IMR-90 (cell line): ENCODE results near the gene LPAR1. TPM values are rescaled to one million over a fixed set of nuclear protein-coding genes. Genes with fewer than 3 reads are reported as not detected.

Source experiments
- ATAC-seq: fragments of 200-7000 bp; cut with Tn5 transposase; 2 replicates; pipeline ENCODE4 v1.9.1; 2020; ENCODE audit warnings: low read depth, mild to moderate bottlenecking, moderate library complexity
- BruUV-seq: library from RNA; stranded (reverse); fragments of 400-500 nt; replicated peaks from 2 replicates; lab custom pipeline; 2021; lab: Mats Ljungman, UMichigan
- CTCF ChIA-PET: fragments of 300-600 bp; formaldehyde crosslinking; extraction: SDS; loops from one replicate; lab custom pipeline; 2021; ENCODE audit warnings: antibody characterized with exemption; lab: Yijun Ruan, JAX
- POLR2A ChIA-PET: fragments of 300-600 bp; sonication (Branson Sonifier 250); formaldehyde crosslinking; loops from one replicate; lab custom pipeline; 2022; ENCODE audit warnings: antibody characterized with exemption; ENCODE audit not compliant: unreplicated experiment; lab: Charles Lee
- DNase-seq: peaks from one replicate; pipeline ENCODE4 v3.0.0; 2013
- H2AFZ ChIP-seq: replicated peaks from 2 replicates; pipeline ENCODE3; 2013; ENCODE audit warnings: low read length, mild to moderate bottlenecking; ENCODE audit not compliant: poor library complexity
- H2AK5ac ChIP-seq: 2 replicates; pipeline ENCODE4 v1.6.1; 2013; ENCODE audit warnings: low read depth, low read length, inconsistent platforms
- H2AK9ac ChIP-seq: replicated peaks from 2 replicates; pipeline ENCODE3; 2013; ENCODE audit warnings: mild to moderate bottlenecking, low read depth, low read length, moderate library complexity; ENCODE audit not compliant: poor library complexity
- H2BK120ac ChIP-seq: 2 replicates; pipeline ENCODE4 v1.6.1; 2013; ENCODE audit warnings: low read depth, low read length, inconsistent platforms
- H2BK15ac ChIP-seq: 3 replicates; pipeline ENCODE4 v1.6.1; 2013; ENCODE audit warnings: low read depth, low read length, inconsistent platforms
- H2BK20ac ChIP-seq: 2 replicates; pipeline ENCODE4 v1.6.1; 2013; ENCODE audit warnings: low read depth, mild to moderate bottlenecking, inconsistent platforms, low read length, moderate library complexity
- H2BK5ac ChIP-seq: 2 replicates; pipeline ENCODE4 v1.6.1; 2013; ENCODE audit warnings: mild to moderate bottlenecking, low read depth, low read length, inconsistent platforms; ENCODE audit not compliant: poor library complexity, severe bottlenecking
- H3K14ac ChIP-seq: replicated peaks from 2 replicates; pipeline ENCODE4 v1.6.1; 2013; ENCODE audit warnings: low read depth, low read length, inconsistent platforms
- H3K18ac ChIP-seq: 2 replicates; pipeline ENCODE4 v1.6.1; 2013; ENCODE audit warnings: low read depth, low read length, control low read depth
- H3K23ac ChIP-seq: 2 replicates; pipeline ENCODE4 v1.6.1; 2013; ENCODE audit warnings: low read depth, low read length, inconsistent platforms
- H3K27ac ChIP-seq: 2 replicates; pipeline ENCODE4 v1.5.1; 2013; ENCODE audit warnings: mild to moderate bottlenecking, control low read depth, low read length; ENCODE audit not compliant: insufficient read depth
- H3K27me3 ChIP-seq: 2 replicates; pipeline ENCODE4 v1.6.1; 2013; ENCODE audit warnings: low read length; ENCODE audit not compliant: control insufficient read depth, insufficient read depth
- H3K36me3 ChIP-seq: 2 replicates; pipeline ENCODE4 v1.6.1; 2013; ENCODE audit warnings: low read length, mixed read lengths; ENCODE audit not compliant: control insufficient read depth, insufficient read depth
- H3K4ac ChIP-seq: 2 replicates; pipeline ENCODE4 v1.6.1; 2013; ENCODE audit warnings: low read depth, low read length, inconsistent platforms
- H3K4me1 ChIP-seq: 2 replicates; pipeline ENCODE4 v1.6.1; 2013; ENCODE audit warnings: low read length, mixed read lengths; ENCODE audit not compliant: control insufficient read depth, insufficient read depth
- H3K4me2 ChIP-seq: 2 replicates; pipeline ENCODE4 v1.6.1; 2013; ENCODE audit warnings: low read depth, mild to moderate bottlenecking, control low read depth, low read length, moderate library complexity
- H3K4me3 ChIP-seq: 2 replicates; pipeline ENCODE4 v1.5.1; 2013; ENCODE audit warnings: low read depth, mild to moderate bottlenecking, control low read depth, low read length, moderate library complexity; ENCODE audit not compliant: insufficient read depth
- H3K56ac ChIP-seq: 2 replicates; pipeline ENCODE4 v1.6.1; 2013; ENCODE audit warnings: low read length, inconsistent platforms; ENCODE audit not compliant: insufficient read depth; ENCODE audit errors: extremely low read depth
- H3K79me1 ChIP-seq, 2 experiments: 2 replicates each; pipeline ENCODE4 v1.6.1; 2013; ENCODE audit warnings: low read length in 2 of 2, inconsistent platforms in 1 of 2, low read depth in 1 of 2
- H3K9ac ChIP-seq: 2 replicates; pipeline ENCODE4 v1.6.1; 2013; ENCODE audit warnings: low read depth, low read length, control low read depth
- H3K9me1 ChIP-seq: 2 replicates; pipeline ENCODE4 v1.6.1; 2013; ENCODE audit warnings: low read length, inconsistent platforms; ENCODE audit not compliant: insufficient read depth
- H3K9me3 ChIP-seq: 2 replicates; pipeline ENCODE4 v1.6.1; 2013; ENCODE audit warnings: low read length; ENCODE audit not compliant: control insufficient read depth, insufficient read depth
- H4K20me1 ChIP-seq: 2 replicates; pipeline ENCODE4 v1.6.1; 2013; ENCODE audit warnings: low read length, inconsistent platforms; ENCODE audit not compliant: insufficient read depth
- H4K5ac ChIP-seq: 2 replicates; pipeline ENCODE4 v1.6.1; 2013; ENCODE audit warnings: mild to moderate bottlenecking, low read depth, low read length, control low read depth
- H4K8ac ChIP-seq, 2 experiments: 2 replicates each; pipeline ENCODE4 v1.6.1; 2013; ENCODE audit warnings: low read depth in 2 of 2, low read length in 2 of 2, control low read depth in 1 of 2, inconsistent platforms in 1 of 2
- H4K91ac ChIP-seq: 2 replicates; pipeline ENCODE4 v1.6.1; 2013; ENCODE audit warnings: low read depth, low read length, inconsistent platforms; ENCODE audit not compliant: insufficient read depth
- CEBPB ChIP-seq: IDR thresholded peaks from 2 replicates; pipeline ENCODE4 v1.6.1; 2012; ENCODE audit warnings: low read depth, low read length, improper control_type of control experiment
- SMC3 ChIP-seq: fragments of 150-350 bp; IDR thresholded peaks from 2 replicates; pipeline ENCODE4 v1.6.1; 2016; ENCODE audit warnings: low read depth, mild to moderate bottlenecking, antibody characterized with exemption, low read length, moderate library complexity
- WGBS, 2 experiments: methylation state at CpG; one replicate each; pipeline versions ENCODE4 v1.1.5 to v1.1.7; 2013; ENCODE audit warnings: missing lambda C conversion rate in 2 of 2; ENCODE audit not compliant: insufficient read length in 1 of 2; ENCODE audit errors: extremely low coverage in 2 of 2; 5-methylcytosine and 5-hydroxymethylcytosine counted together
- dilution Hi-C: fragments of 300-500 bp; cut with HindIII; formaldehyde crosslinking; loops from one replicate; pipeline ENCODE4 v1.14.3; 2018; ENCODE audit warnings: low sequenced_read_pairs; ENCODE audit not compliant: unreplicated experiment
- in situ Hi-C: fragments of 300-500 bp; cut with MboI; formaldehyde crosslinking; loops from 3 replicates; pipeline ENCODE4 v1.14.3; 2019; ENCODE audit warnings: low sequenced_read_pairs, inconsistent platforms, mixed read lengths
- intact Hi-C: fragments of 100-400 bp; cut with micrococcal nuclease; formaldehyde crosslinking; loops from 2 replicates; pipeline ENCODE4 v1.10.0; 2022
- polyA plus RNA-seq, 3 experiments: library from polyadenylated mRNA; depleted of rRNA; stranded (reverse); fragments of >200 nt; gene quantifications; 2 replicates each; pipeline ENCODE4 v1.2.3, GENCODE V29; 2012; ENCODE audit warnings: low replicate concordance in 1 of 3
- total RNA-seq: library from RNA; depleted of rRNA; stranded (reverse); fragments of >200 nt; gene quantifications from 2 replicates; pipeline ENCODE4 v1.2.3, GENCODE V29; 2012
- TF ChIP-seq, protein P1 (sequence below): fragments of 150-350 bp; IDR thresholded peaks from 2 replicates; pipeline ENCODE4 v1.6.1; 2016; ENCODE audit warnings: low read depth, mild to moderate bottlenecking, low read length, moderate library complexity, borderline replicate concordance

LPAR1 gene
- total and polyA plus RNA-seq, 2 of the 4 experiments (the other 2 are of a cell fraction), result 171 to 315 TPM

DNA sequence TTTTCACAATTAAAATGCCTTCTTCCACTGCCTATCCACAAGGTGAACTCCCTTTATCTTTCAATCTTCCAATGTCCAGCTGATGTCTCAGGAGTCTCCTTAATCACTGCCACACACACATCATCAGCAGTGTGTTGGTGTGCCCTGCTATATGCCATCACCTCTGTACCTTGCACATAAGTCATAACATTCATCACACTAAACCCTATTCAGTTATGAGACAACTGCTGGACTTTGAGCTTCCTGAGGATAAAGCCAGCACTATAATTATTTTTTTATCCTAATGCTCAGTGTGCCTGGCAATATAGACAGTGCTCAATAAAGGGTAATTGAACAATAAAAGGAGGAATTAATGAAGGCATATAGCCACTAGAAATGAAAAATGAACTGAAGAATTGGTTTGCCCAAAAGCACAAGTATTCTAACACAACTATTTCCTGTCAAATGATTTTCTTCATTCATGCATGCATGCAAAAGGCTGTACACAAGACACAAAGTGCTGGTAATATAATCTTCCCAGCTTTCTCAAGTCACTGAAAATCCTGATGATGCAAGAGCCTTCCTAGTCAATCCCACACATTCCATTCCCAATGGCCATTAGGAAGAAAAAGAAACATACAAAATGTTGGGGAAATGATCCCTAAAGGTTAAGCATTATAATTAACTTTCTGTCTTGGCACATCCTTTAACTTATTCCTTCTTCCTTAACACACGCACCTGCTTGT lies 32.4 kb downstream of the LPAR1 start:
- no peak overlapping the region for H4K5ac ChIP-seq
- peak overlapping the region; percentile 62; the same call in 1 of the 2 replicates for H3K14ac ChIP-seq
- ChIA-PET POLR2A (no interaction called here), CTCF (interaction anchor here (0.5 kb wide), 1 partner anchor 105 kb away, joined by 3 read pairs; no protein-coding TSS in a partner anchor)
- peaks cover 14% of the 10 kb centered on the region for H3K36me3 ChIP-seq
- no peak overlapping the region for H2AFZ ChIP-seq
- peak overlapping the region; percentile 70; the same call in 1 of the 2 replicates for H3K23ac ChIP-seq
- no peak overlapping the region for H4K91ac ChIP-seq
- peaks cover 9% of the 10 kb centered on the region for H3K4me1 ChIP-seq
- no peak overlapping the region for H3K9ac ChIP-seq
- no peaks in the 10 kb centered on the region for H3K27me3 ChIP-seq
- no peak overlapping the region for H4K8ac ChIP-seq
- H3K4ac ChIP-seq, result 0 out of 2 replicates have a peak overlapping the region, but pooled peaks have one; percentile 34
- intact Hi-C loops (no loop called here), dilution Hi-C loops (no loop called here), in situ Hi-C loops (no loop called here)
- no peak overlapping the region; the same call in 1 of the 2 replicates for H3K4me2 ChIP-seq
- H2BK15ac ChIP-seq, result no peak overlapping the region
- no peak overlapping the region for H2AK9ac ChIP-seq
- 0 out of 2 replicates have a peak overlapping the region, but pooled peaks have one; percentile 37 for H2BK120ac ChIP-seq
- H3K79me1 ChIP-seq, result peaks cover 26 to 69% of the 10 kb centered on the region in 2 experiments
- H2AK5ac ChIP-seq, result peak overlapping the region; percentile 74; the same call in 1 of the 2 replicates
- peak overlapping the region; percentile 60; the same call in 1 of the 2 replicates for H3K18ac ChIP-seq
- peaks cover 88% of the 10 kb centered on the region for H4K20me1 ChIP-seq
- no peak overlapping the region for H2BK20ac ChIP-seq
- H3K4me3 ChIP-seq, result no peak overlapping the region
- no peak overlapping the region for H3K56ac ChIP-seq
- peak; percentile 50 for DNase-seq
- BruUV-seq, result no TSS peak
- peak; percentile 33; the same call in 1 of the 2 replicates for ATAC-seq
- TF ChIP-seq SMC3 (no peak), CEBPB (peak; percentile 79; the same call in 1 of the 2 replicates)
- TF ChIP-seq, protein P1, sequence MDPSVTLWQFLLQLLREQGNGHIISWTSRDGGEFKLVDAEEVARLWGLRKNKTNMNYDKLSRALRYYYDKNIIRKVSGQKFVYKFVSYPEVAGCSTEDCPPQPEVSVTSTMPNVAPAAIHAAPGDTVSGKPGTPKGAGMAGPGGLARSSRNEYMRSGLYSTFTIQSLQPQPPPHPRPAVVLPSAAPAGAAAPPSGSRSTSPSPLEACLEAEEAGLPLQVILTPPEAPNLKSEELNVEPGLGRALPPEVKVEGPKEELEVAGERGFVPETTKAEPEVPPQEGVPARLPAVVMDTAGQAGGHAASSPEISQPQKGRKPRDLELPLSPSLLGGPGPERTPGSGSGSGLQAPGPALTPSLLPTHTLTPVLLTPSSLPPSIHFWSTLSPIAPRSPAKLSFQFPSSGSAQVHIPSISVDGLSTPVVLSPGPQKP, result no peak
- H3K9me1 ChIP-seq, result peaks cover 22% of the 10 kb centered on the region
- 100% methylated on average over 1 of the region's 1 CpG; no CpG with 5 or more reads in 1 of the 2 experiments for WGBS, 2 experiments
- no peak overlapping the region for H2BK5ac ChIP-seq
- peak overlapping the region; percentile 54; the same call in 1 of the 2 replicates for H3K27ac ChIP-seq
- no peaks in the 10 kb centered on the region for H3K9me3 ChIP-seq
